Measurements from ENCODE around the gene CD37. TPM values are rescaled to one million over a fixed set of nuclear protein-coding genes. Genes with fewer than 3 reads are reported as not detected.

CD37 gene
- total RNA-seq, 1 experiment from 2014 or later, result not detected

DNA sequence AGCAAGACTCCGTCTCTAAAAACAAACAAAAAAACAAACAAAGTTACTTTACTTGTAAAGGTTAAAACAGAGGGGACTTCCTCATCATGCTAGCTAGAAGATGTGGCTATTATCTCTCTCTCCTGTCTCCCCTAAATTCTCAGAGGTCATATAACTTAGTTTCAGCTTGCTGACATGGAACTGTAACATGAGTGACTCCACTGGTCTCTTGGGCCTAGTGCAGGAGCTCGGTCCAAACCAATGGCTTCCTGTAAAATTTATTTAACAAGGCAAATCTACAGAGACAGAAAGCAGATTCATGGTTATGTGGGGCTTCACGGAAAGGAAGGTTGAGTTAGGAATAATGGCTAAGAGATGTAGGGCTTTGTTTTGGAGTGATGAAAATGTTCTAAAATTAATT is 43.3 kb downstream of the CD37 start:
- DNase-seq (ENCODE audit: low read depth), result no peak

DNA sequence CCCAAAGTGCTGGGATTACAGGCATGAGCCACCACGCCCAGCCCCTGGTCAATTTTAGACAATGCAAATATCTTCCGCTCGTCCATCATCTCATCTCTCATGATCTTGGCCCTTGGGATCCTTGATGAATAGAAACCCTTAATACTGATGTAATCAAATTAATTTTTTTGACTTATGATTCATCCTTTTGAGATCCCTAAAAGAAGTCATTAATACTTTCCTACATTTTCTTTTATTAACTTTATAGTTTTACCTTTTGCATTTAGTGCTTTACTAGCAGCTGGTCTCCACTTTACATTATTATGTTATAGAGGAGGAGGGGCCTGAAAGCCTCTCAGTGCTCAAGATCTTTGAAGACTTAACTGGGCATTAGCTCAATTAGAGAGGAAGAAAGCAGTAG is 45.2 kb downstream of the CD37 start:
- DNase-seq (ENCODE audit: low read depth), result no peak

DNA sequence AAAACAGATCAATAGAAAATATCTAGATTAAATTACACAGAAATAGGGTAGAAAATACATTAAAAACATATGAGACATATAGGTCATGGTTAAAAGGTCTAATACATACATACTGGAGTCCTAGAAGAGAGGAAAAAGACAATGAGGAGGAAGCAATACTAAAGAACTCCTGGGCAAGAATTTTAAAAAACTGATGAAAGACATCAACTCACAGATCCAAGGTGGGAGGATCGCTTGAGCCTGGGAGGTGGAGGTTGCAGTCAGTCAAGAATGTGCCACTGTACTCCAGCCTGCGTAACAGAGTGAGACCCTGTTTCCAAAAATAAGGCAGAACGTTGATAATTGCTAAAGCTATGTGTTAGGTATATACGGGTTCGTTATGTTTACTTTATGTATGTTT is 47.4 kb downstream of the CD37 start:
- no peak for DNase-seq (ENCODE audit: low read depth)

DNA sequence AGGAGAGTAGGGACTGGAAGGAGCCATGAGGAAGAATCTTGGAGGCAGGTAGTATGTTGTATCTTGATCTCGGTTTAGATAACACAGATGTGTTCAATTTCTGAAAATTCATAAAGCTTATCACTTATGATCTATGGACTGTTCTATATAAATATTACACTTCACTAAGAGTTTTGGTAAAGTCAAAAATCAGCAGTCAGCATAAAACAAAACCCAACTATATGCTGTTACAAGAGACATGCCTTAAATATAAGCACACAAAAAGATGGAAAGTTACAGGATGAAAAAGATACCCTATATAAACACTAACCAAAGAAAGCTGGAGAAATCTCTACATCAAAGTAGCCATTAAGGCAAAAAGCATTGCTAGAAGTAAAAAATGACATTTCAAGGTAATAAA is 48.4 kb downstream of the CD37 start:
- DNase-seq (ENCODE audit: low read depth), result no peak

- DNase-seq (ENCODE audit: low read depth), result no peak
These were observed 52.7 kb downstream of the CD37 start, which contains the start of gene KASH5 for GRCh38 chr19:49387936-49388372. Gene KASH5, plus strand, starts transcription at chr19:49388249. Its CDS starts 2,635 bp downstream, at chr19:49390884.

DNA sequence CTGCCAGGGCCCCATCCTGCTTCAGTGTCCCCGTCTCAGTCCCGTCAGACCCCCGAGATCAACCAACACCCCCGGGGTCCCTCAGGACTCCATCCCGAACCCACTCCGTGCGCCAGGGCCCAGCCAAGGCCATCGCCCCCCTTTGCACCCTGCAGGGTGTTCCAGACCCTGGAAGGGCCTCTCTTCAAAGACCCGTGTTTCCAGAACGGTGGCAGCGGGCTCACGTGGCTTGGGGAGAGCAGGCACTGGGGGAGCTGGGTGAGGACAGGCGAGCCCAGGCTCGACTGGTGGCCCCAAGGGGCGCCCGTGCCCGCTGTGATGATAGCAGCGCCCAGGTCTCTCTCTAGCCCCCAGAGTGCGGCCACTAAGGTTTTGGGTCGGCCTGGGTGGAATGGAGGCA is 54.2 kb downstream of the CD37 start:
- no peak for DNase-seq (ENCODE audit: low read depth)

Other genes starting within 250 kb of the CD37 start
- gene SNRNP70, start 250.0 kb upstream of the CD37 start, total RNA-seq (2014; rRNA removed; shearing (Covaris generic)), result 179 and 191 TPM in 2 replicates
- gene LIN7B, start 221.0 kb upstream of the CD37 start, total RNA-seq (2014; rRNA removed; shearing (Covaris generic)), result 6.7 and 7.2 TPM in 2 replicates
- gene C19orf73, start 216.3 kb upstream of the CD37 start, total RNA-seq (2014; rRNA removed; shearing (Covaris generic)), result 2.3 and 2.6 TPM in 2 replicates
- 5.4 and 10.4 TPM in 2 replicates for gene PPFIA3, start 215.9 kb upstream of the CD37 start, total RNA-seq (2014; rRNA removed; shearing (Covaris generic))
- not detected in 2 replicates for gene HRC, start 180.0 kb upstream of the CD37 start, total RNA-seq (2014; rRNA removed; shearing (Covaris generic))
- 2.1 and 31.7 TPM in 2 replicates for gene TRPM4, start 177.6 kb upstream of the CD37 start, total RNA-seq (2014; rRNA removed; shearing (Covaris generic))
- not detected in 2 replicates for gene SLC6A16, start 10.2 kb upstream of the CD37 start, total RNA-seq (2014; rRNA removed; shearing (Covaris generic))
- 29.0 and 31.0 TPM in 2 replicates for gene TEAD2, start 27.0 kb downstream of the CD37 start, total RNA-seq (2014; rRNA removed; shearing (Covaris generic))
- 0.17 TPM in 1 of 2 replicates, not detected in the other for gene DKKL1, start 28.5 kb downstream of the CD37 start, total RNA-seq (2014; rRNA removed; shearing (Covaris generic))
- gene KASH5, start 52.8 kb downstream of the CD37 start, total RNA-seq (2014; rRNA removed; shearing (Covaris generic)), result not detected in 2 replicates
- not detected in 2 replicates for gene PTH2, start 88.0 kb downstream of the CD37 start, total RNA-seq (2014; rRNA removed; shearing (Covaris generic))
- not detected in 2 replicates for gene GFY, start 90.0 kb downstream of the CD37 start, total RNA-seq (2014; rRNA removed; shearing (Covaris generic))
- gene SLC17A7, start 106.1 kb downstream of the CD37 start, total RNA-seq (2014; rRNA removed; shearing (Covaris generic)), result not detected in 2 replicates
- gene PIH1D1, start 116.4 kb downstream of the CD37 start, total RNA-seq (2014; rRNA removed; shearing (Covaris generic)), result 146 and 200 TPM in 2 replicates
- 50.5 and 86.2 TPM in 2 replicates for gene ALDH16A1, start 117.8 kb downstream of the CD37 start, total RNA-seq (2014; rRNA removed; shearing (Covaris generic))
- 1.5 and 4.7 TPM in 2 replicates for gene FLT3LG, start 138.8 kb downstream of the CD37 start, total RNA-seq (2014; rRNA removed; shearing (Covaris generic))
- gene RPL13A, start 152.2 kb downstream of the CD37 start, total RNA-seq (2014; rRNA removed; shearing (Covaris generic)), result 2,661 and 3,645 TPM in 2 replicates
- 3,589 and 4,520 TPM in 2 replicates for gene RPS11, start 161.0 kb downstream of the CD37 start, total RNA-seq (2014; rRNA removed; shearing (Covaris generic))
- 3.5 and 3.7 TPM in 2 replicates for gene FCGRT, start 177.3 kb downstream of the CD37 start, total RNA-seq (2014; rRNA removed; shearing (Covaris generic))
- gene RCN3, start 192.6 kb downstream of the CD37 start, total RNA-seq (2014; rRNA removed; shearing (Covaris generic)), result 178 and 202 TPM in 2 replicates
- gene NOSIP, start 245.2 kb downstream of the CD37 start, total RNA-seq (2014; rRNA removed; shearing (Covaris generic)), result 182 and 246 TPM in 2 replicates
- gene PRRG2, start 245.9 kb downstream of the CD37 start, total RNA-seq (2014; rRNA removed; shearing (Covaris generic)), result 0.30 and 5.8 TPM in 2 replicates

Measured in Daoy (cell line).